D721Med (cell line): ENCODE results near the gene DDX56.
"Not testable (repeated sequence)": the region's sequence is repeated elsewhere in the genome, so short reads cannot be mapped to it uniquely, and the experiment has no call there.

Source experiments
- DNase-seq: peaks from one replicate; pipeline ENCODE4 v3.0.0; 2011; ENCODE audit warnings: low spot score; ENCODE audit not compliant: insufficient read length
- FAIRE-seq: peaks from 2 replicates; lab custom pipeline; 2011; peaks lifted over from hg19 to GRCh38; lab: Jason Lieb, UNC
- CTCF ChIP-seq: IDR thresholded peaks from 2 replicates; pipeline ENCODE4 v1.5.1; 2012; ENCODE audit warnings: mild to moderate bottlenecking, control low read depth; ENCODE audit not compliant: insufficient read depth; ENCODE audit errors: missing control alignments

DDX56 gene

GRCh38 chr7:44607141-44608068 is 33.7 kb upstream of the DDX56 start:
- DNase-seq = no peak
- no peak for TF ChIP-seq CTCF
- FAIRE-seq = no peak

DNA sequence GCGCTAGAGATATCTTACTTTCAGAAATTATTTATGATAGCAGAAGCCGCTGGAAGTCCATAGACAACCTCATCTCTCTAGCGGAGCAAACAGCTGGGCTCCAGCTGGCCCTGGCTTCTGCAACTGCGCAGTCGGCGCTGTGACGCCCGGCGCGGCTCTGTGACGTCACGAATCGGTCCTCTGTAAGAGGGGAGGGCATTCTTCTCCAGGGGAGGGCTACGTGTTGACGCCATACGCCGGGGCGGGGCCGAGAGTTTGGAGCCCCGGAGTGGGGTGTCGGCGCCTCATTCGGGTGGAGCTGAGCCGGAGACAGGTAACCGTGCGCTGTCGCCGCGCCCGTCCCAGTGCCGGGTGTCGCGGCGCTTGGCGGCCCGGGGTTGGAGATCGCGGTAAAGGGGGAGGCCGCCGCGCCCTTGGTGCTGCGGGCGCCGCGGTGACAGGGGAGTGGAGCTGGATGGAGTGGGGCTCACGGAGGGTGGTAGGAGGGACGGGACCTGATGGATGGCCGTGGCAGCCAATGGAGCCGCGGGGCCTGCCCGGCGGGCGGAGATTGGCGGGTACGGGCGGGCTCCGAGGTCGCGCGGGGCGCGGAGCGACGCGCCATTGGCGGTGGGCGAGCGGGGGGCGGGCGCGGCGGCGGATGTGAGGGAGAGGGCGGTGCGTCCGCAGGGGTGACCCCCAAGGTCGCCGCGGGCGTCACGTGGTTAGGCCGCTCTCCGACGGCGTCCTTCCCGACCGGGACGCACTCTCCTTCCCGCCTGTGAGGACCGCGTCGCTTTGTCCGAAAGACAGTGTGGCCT is 32.8 kb upstream of the DDX56 start, which contains the start of gene OGDH:
OGDH (plus strand) TSS at position 287 of the 800 bp plus-strand sequence. CDS start 17,717 bp downstream, outside the sequence.
- FAIRE-seq = no peak
- peak; percentile 89 for DNase-seq
- no peak for TF ChIP-seq CTCF

DNA sequence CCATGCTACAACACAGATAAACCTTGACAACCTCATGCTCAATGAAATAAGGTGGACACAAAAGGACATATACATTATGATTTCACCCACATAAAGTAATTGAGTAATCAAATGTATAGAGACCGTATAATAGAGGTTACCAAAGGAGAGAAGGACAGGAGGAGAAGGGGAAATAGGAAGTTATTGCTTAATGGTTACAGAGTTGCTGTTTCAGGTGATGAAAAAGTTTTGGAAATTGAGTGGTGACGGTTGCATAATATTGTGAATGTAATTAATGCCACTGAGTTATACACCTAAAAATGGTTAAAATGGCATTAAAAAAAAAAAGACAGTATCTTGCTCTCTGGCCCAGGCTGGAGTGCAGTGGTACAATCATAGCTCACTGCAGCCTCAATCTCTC is 31.2 kb upstream of the DDX56 start:
- FAIRE-seq (no peak), DNase-seq (no peak)
- TF ChIP-seq CTCF = no peak

DNA sequence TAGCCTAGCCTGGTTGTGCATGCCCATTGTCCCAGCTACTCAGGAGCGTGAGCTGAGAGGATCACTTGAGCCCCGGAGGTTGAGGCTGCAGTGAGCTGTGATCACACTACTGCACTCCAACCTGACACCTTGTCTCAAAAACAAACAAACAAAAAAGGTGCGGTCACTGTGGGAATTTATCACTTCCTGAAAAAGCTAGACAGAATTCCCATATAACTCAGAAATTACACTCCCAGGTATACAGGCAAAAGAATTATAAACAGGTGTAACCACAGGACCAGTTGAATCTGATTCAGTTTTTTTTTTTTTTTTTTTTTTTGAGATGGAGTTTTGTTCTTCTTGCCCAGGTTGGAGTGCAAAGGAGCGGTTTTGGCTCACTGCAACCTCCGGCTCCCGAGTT is 29.5 kb upstream of the DDX56 start:
- DNase-seq = no peak

GRCh38 chr7:44602576-44602910 is 28.8 kb upstream of the DDX56 start:
- TF ChIP-seq CTCF = no peak
- no peak for DNase-seq
- no peak for FAIRE-seq

More for the DNA sequence above, 29.5 kb upstream of the DDX56 start:
- no peak for TF ChIP-seq CTCF
- FAIRE-seq = no peak

DNA sequence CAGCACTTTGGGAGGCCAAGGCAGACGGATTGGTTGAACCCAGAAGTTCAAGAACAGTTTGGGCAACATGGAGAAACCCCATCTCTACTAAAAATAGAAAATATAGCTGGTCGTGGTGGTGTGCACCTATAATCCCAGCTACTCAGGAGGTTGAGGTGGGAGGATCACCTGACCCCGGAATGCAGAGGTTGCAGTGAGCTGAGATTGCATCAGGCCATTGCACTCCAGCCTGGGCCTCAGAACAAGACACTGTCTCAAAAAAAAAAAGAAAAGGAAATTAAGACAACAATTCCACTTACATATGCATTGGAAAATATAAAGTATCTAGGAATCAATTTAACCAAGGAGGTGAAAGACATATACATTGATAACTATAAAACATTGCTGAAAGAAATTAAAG is 25.5 kb upstream of the DDX56 start:
- no peak for TF ChIP-seq CTCF
- DNase-seq = no peak
- FAIRE-seq = no peak

- FAIRE-seq = not testable (repeated sequence)
Observed at GRCh38 chr7:44597181-44597580, 23.5 kb upstream of the DDX56 start.

More at GRCh38 chr7:44597181-44597580, 23.5 kb upstream of the DDX56 start:
- DNase-seq = not testable (repeated sequence)
